ENCODE data around the gene UBL4A.

GRCh38 chrX:154444755-154445246 lies 41.6 kb downstream of the UBL4A start:
- TF ChIP-seq CTCF (IDR thresholded peaks at IDR 0.05) (no peak), ZFX (IDR thresholded peaks at IDR 0.05; ENCODE audit: borderline replicate concordance) (no peak)

Data from 22Rv1 (cell line).